HepG2 (cell line): ENCODE data around the gene TNFRSF25. TPM values are rescaled to one million over a fixed set of nuclear protein-coding genes. Genes with fewer than 3 reads are reported as not detected.

Source experiments
- ELF4 ChIP-seq: sonication (generic); formaldehyde crosslinking; IDR thresholded peaks from 2 replicates; pipeline ENCODE4 v1.5.0; 2020; ENCODE audit warnings: missing genetic modification reagents, mild to moderate bottlenecking, moderate library complexity, borderline replicate concordance
- ETV5 ChIP-seq: IDR thresholded peaks from 2 replicates; pipeline ENCODE4 v1.6.1; 2018; ENCODE audit warnings: missing biosample characterization, missing genetic modification reagents, inconsistent platforms, borderline replicate concordance
- GZF1 ChIP-seq: sonication (generic); formaldehyde crosslinking; IDR thresholded peaks from 2 replicates; pipeline ENCODE4 v1.5.1; 2020; ENCODE audit warnings: mild to moderate bottlenecking, missing genetic modification reagents
- HIC2 ChIP-seq: sonication (generic); formaldehyde crosslinking; IDR thresholded peaks from 2 replicates; pipeline ENCODE4 v1.9.0; 2022; ENCODE audit warnings: low read depth, missing genetic modification reagents
- HNRNPL ChIP-seq: fragments of 200-400 bp; formaldehyde crosslinking; IDR thresholded peaks from 2 replicates; pipeline ENCODE4 v1.6.1; 2017; ENCODE audit warnings: mild to moderate bottlenecking, low read depth, low read length
- IRF2 ChIP-seq: IDR thresholded peaks from 2 replicates; pipeline ENCODE4 v1.6.1; 2018; ENCODE audit warnings: missing genetic modification reagents, missing compliant biosample characterization
- KDM6A ChIP-seq: IDR thresholded peaks from 2 replicates; pipeline ENCODE4 v1.6.1; 2016; ENCODE audit warnings: low read depth
- PATZ1 ChIP-seq: sonication (generic); formaldehyde crosslinking; IDR thresholded peaks from 2 replicates; pipeline ENCODE4 v1.4.0; 2020; ENCODE audit warnings: missing genetic modification reagents
- SALL1 ChIP-seq: sonication (generic); formaldehyde crosslinking; IDR thresholded peaks from 2 replicates; pipeline ENCODE4 v1.8.0; 2022; ENCODE audit warnings: mild to moderate bottlenecking, missing genetic modification reagents
- XRCC5 ChIP-seq: fragments of 200-400 bp; formaldehyde crosslinking; optimal IDR thresholded peaks from 2 replicates; pipeline ENCODE3; 2017; ENCODE audit warnings: mild to moderate bottlenecking, low read length
- ZFX ChIP-seq: sonication (generic); formaldehyde crosslinking; IDR thresholded peaks from 2 replicates; pipeline ENCODE4 v1.4.0; 2020; ENCODE audit warnings: mild to moderate bottlenecking, low read depth, missing genetic modification reagents, moderate library complexity
- ZNF121 ChIP-seq: sonication (generic); formaldehyde crosslinking; IDR thresholded peaks from 2 replicates; pipeline ENCODE4 v1.5.0; 2020; ENCODE audit warnings: mild to moderate bottlenecking, missing genetic modification reagents
- ZNF674 ChIP-seq: sonication (generic); formaldehyde crosslinking; IDR thresholded peaks from 2 replicates; pipeline ENCODE4 v1.5.0; 2020; ENCODE audit warnings: low read depth, mild to moderate bottlenecking, missing genetic modification reagents
- polyA plus RNA-seq, 8 experiments: library from polyadenylated mRNA; depleted of rRNA in 3 of 8; stranded (reverse) in 7 of 8; unstranded in 1 of 8; fragments of >200 nt; fragmentation: Illumina TruSeq in 4 of 8; extraction: Trizol in 4 of 8; gene quantifications; 2 replicates each; pipeline versions ENCODE4 v1.2.1 to v1.2.3, GENCODE V29; 2011 to 2016; ENCODE audit warnings: low read depth in 4 of 8, missing spikeins in 1 of 8, mixed read lengths in 1 of 8; ENCODE audit not compliant: insufficient read depth in 1 of 8
- total RNA-seq, 5 experiments: library from RNA; depleted of rRNA; stranded (reverse); fragments of >200 nt; fragmentation: Illumina TruSeq; extraction: Trizol; gene quantifications; 2 replicates each; pipeline ENCODE4 v1.2.3, GENCODE V29; 2016; ENCODE audit warnings: low read depth in 1 of 5
- TF ChIP-seq, protein P1 (sequence below): sonication (generic); formaldehyde crosslinking; IDR thresholded peaks from 2 replicates; pipeline ENCODE4 v1.4.0; 2020; ENCODE audit warnings: missing genetic modification reagents
- TF ChIP-seq, protein P2 (sequence below), 2 experiments: fragments of 450-650 bp in 1 of 2; sonication (generic) in 1 of 2; formaldehyde crosslinking in 1 of 2; IDR thresholded peaks; 2 replicates each; pipeline versions ENCODE4 v1.6.1 to v1.8.0; 2016 to 2022; ENCODE audit warnings: antibody characterized with exemption in 1 of 2, mild to moderate bottlenecking in 1 of 2, missing genetic modification reagents in 1 of 2

The TNFRSF25 gene
- total and polyA plus RNA-seq, 2 of the 13 experiments (the other 11 are each of a cell fraction or from before 2014, with no cell fraction given), result 1.4 to 1.5 TPM

GRCh38 chr1:6513320-6513801 lies 47.4 kb upstream of the TNFRSF25 start (continued):
- peak; percentile 28; the same call in 1 of the 2 replicates for TF ChIP-seq SALL1 (CRISPR knock-in tag)
- peak; percentile 93 for TF ChIP-seq HNRNPL
- TF ChIP-seq ZFX (CRISPR knock-in tag), result peak; percentile 15; the same call in 1 of the 2 replicates
- peak; percentile 67 for TF ChIP-seq ZNF121 (CRISPR knock-in tag)
- 0 out of 2 replicates have a peak, but pooled peaks have one; percentile 13 for TF ChIP-seq IRF2 (CRISPR knock-in tag)
- TF ChIP-seq, protein P1, sequence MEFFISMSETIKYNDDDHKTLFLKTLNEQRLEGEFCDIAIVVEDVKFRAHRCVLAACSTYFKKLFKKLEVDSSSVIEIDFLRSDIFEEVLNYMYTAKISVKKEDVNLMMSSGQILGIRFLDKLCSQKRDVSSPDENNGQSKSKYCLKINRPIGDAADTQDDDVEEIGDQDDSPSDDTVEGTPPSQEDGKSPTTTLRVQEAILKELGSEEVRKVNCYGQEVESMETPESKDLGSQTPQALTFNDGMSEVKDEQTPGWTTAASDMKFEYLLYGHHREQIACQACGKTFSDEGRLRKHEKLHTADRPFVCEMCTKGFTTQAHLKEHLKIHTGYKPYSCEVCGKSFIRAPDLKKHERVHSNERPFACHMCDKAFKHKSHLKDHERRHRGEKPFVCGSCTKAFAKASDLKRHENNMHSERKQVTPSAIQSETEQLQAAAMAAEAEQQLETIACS (CRISPR knock-in tag), result 0 out of 2 replicates have a peak, but pooled peaks have one; percentile 25
- 0 out of 2 replicates have a peak, but pooled peaks have one; percentile 13 for TF ChIP-seq PATZ1 (CRISPR knock-in tag)
- TF ChIP-seq KDM6A, result no peak
- peak; percentile 84; the same call in 1 of the 2 replicates for TF ChIP-seq GZF1
- TF ChIP-seq XRCC5, result peak; percentile 26
- peak; percentile 6; the same call in 1 of the 2 replicates for TF ChIP-seq ETV5 (CRISPR knock-in tag)
- TF ChIP-seq HIC2 (CRISPR knock-in tag), result 0 out of 2 replicates have a peak, but pooled peaks have one; percentile 16
- 0 out of 2 replicates have a peak, but pooled peaks have one; percentile 23 for TF ChIP-seq ELF4 (CRISPR knock-in tag)
- no peak for TF ChIP-seq ZNF674 (CRISPR knock-in tag)
- TF ChIP-seq, protein P2, sequence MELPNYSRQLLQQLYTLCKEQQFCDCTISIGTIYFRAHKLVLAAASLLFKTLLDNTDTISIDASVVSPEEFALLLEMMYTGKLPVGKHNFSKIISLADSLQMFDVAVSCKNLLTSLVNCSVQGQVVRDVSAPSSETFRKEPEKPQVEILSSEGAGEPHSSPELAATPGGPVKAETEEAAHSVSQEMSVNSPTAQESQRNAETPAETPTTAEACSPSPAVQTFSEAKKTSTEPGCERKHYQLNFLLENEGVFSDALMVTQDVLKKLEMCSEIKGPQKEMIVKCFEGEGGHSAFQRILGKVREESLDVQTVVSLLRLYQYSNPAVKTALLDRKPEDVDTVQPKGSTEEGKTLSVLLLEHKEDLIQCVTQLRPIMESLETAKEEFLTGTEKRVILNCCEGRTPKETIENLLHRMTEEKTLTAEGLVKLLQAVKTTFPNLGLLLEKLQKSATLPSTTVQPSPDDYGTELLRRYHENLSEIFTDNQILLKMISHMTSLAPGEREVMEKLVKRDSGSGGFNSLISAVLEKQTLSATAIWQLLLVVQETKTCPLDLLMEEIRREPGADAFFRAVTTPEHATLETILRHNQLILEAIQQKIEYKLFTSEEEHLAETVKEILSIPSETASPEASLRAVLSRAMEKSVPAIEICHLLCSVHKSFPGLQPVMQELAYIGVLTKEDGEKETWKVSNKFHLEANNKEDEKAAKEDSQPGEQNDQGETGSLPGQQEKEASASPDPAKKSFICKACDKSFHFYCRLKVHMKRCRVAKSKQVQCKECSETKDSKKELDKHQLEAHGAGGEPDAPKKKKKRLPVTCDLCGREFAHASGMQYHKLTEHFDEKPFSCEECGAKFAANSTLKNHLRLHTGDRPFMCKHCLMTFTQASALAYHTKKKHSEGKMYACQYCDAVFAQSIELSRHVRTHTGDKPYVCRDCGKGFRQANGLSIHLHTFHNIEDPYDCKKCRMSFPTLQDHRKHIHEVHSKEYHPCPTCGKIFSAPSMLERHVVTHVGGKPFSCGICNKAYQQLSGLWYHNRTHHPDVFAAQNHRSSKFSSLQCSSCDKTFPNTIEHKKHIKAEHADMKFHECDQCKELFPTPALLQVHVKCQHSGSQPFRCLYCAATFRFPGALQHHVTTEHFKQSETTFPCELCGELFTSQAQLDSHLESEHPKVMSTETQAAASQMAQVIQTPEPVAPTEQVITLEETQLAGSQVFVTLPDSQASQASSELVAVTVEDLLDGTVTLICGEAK (IDR thresholded peaks at IDR 0.05), result no peak
- TF ChIP-seq, protein P2 (CRISPR knock-in tag; IDR thresholded peaks at IDR 0.05), result no peak
